Ureter (tissue), 1 donor: ENCODE measurements around the gene HIPK2. TPM values are rescaled to one million over a fixed set of nuclear protein-coding genes. Genes with fewer than 3 reads are reported as not detected.

ENCODE experiments used
- DNase-seq: peaks from one replicate; pipeline ENCODE4 v3.0.0-alpha.2; 2020; ENCODE audit warnings: low spot score
- total RNA-seq: library from RNA; stranded (reverse); gene quantifications from one replicate; pipeline ENCODE4 v1.2.4, GENCODE V29; 2023
- donor health status: DM: yes; HTN: yes; CAD: no.

HIPK2 gene
- total RNA-seq, 1 donor from 2014 or later: 48.2 TPM

DNA sequence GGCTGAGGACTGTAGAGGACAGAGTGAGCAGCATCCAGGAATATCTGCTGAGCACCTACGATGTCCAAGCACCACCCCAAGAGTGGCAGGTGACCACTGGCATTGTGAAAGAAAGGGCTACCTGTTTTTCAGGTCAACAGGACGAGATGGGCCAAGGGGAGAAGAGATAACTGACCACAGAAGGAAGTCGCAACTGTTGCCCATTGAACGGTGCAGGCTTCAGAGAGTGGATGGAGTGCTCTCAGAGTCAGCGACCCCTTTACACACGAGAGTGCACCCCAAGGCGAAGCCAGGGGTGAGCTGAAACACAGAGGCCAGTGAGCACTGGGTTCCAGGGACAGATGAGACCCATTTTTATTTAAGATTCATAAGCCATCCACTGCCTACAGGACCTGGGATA is 42.3 kb downstream of the HIPK2 start:
- no peak for DNase-seq

DNA sequence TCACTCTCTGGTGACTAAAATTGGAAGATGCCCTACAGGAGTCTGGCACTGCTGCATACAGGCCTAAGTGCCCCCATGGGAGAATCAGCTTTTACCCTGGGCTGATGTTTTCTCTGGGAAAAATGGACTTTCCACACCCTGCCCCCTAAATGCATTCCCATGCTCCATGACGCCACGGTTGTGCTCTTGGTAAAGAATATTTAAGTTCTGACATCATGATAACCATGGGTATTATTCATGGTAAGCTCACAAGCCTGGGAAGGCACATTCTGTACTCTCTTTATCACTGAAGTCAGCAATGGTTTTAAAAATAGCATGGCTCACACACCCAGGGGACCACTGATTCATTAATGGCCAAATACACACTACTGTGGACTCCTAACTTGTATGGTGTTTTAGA is 43.4 kb downstream of the HIPK2 start:
- no peak for DNase-seq

DNA sequence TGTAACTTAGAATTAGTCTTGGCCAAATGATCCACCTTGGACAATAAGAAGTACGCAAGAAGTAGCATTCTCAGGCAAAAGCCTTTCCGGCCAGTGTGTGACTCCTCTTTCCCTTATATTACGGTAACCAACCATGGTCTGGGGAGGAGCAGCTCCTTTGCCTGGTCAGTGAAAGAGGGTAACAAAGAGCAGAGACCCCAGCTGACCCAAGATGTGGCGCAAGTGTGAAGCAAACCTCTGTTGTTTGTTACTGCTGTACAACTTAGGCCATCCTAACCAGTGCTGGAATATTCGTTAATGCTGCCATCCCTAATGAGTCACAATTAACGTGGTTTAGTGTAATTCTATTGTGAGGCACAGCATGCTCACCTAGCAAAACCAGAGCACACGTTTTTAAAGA is 44.0 kb downstream of the HIPK2 start:
- no peak for DNase-seq

GRCh38 chr7:139732471-139733167 is 45.2 kb downstream of the HIPK2 start:
- no peak for DNase-seq

GRCh38 chr7:139731802-139732470 is 45.9 kb downstream of the HIPK2 start:
- peak; percentile 90 for DNase-seq

DNA sequence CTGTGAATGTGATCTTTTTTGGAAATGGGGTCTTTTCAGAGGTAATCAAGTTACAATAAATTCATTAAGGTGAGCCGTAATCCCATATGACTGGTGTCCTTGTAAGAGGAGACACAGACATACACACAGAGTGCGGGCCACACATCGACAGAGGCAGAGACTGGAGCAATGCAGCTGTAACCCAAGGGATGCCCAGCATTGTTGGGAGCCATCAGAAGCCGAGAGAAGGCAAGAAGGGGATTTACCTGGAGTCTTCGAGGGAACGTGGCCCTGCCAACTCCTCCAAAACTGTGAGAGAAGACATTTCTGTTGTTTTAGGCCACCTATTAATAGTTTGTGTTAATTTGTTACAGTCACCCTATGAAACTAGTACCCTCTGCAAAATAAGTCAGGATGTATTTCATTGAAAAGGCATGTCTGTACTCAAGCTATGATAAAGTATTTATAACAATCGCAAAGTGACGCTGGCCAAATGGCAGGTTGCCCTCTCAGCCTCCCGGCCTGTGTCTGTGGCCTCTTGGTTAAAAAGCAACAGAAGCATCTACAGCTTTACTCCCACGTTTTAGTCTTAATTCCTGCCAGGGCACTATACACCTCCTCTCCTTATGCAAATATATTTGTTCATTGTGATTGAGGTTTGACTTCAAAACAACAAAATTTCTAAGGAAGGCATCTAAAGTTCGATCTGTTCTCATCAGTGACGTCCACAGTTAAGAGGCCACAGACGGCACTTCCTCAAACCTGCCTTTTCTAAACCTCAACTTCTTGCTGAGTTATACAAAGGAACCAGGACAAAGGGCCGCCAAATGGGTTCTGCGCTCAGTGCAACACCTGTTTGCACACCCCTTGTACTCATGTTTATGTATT is 46.8 kb downstream of the HIPK2 start:
- no peak for DNase-seq

DNA sequence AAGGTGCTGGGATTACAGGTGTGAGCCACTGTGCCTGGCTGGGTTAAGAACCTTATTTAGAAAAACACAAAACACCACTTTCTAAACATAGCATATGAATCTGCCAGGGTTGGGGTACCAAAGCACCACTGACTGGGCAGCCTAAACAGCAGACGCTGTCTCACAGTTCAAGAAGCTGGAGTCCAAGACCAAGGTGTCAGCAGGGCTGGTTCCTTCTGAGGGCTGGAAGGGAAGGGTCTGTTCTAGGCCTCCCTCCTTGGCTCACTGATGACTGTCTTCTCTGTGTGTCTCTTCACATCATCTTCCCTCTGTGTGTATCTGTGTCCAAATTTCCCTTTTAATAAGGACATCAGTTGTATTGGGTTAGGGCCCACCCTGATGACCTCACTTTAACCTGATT is 49.6 kb downstream of the HIPK2 start:
- no peak for DNase-seq

GRCh38 chr7:139727151-139727705 is 50.6 kb downstream of the HIPK2 start:
- no peak for DNase-seq

- DNase-seq: no peak
Measured at GRCh38 chr7:139726485-139726869, 51.3 kb downstream of the HIPK2 start.

GRCh38 chr7:139725858-139726484 is 51.8 kb downstream of the HIPK2 start:
- DNase-seq: no peak

- DNase-seq: no peak
Measured at GRCh38 chr7:139725077-139725476, 52.7 kb downstream of the HIPK2 start.

DNA sequence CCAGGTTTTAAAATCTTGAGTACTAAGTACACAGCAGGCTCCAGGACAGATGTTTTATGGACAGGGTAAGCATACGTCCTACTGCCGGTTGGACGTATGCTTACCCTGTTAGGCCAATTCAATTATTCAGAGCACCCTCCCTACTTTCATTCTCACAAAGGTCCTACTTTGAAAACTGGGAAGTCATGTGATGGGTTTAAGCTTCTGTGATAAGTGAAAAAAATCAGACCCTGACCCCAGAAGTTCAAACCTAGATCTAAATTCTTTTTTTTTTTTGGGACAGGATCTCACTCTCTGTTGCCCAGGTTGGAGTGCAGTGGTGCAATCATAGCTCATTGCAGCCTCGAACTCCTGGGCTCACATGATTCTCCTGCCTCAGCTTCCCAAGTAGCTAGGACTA is 55.2 kb downstream of the HIPK2 start:
- no peak for DNase-seq

GRCh38 chr7:139721821-139722220 is 56.0 kb downstream of the HIPK2 start:
- DNase-seq: no peak

DNA sequence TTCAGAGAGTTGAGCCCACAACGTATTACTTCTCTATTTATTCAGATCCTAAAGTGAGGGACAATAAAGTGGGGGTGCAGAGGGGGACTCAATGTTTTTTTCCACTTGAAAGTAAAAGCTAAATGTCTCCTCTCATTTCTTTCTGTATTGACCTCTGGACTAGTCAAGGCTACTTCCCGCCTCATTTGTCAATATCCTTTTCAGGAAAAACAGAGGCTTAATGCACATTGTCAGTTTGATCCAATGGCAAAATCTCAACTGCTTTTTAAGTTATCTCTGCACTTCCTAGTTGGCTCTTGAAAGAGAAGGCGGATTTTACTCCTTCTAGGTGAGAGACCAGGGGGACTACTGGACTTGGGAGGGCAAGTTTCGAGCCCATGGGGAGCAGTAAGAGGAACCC is 56.4 kb downstream of the HIPK2 start:
- no peak for DNase-seq

DNA sequence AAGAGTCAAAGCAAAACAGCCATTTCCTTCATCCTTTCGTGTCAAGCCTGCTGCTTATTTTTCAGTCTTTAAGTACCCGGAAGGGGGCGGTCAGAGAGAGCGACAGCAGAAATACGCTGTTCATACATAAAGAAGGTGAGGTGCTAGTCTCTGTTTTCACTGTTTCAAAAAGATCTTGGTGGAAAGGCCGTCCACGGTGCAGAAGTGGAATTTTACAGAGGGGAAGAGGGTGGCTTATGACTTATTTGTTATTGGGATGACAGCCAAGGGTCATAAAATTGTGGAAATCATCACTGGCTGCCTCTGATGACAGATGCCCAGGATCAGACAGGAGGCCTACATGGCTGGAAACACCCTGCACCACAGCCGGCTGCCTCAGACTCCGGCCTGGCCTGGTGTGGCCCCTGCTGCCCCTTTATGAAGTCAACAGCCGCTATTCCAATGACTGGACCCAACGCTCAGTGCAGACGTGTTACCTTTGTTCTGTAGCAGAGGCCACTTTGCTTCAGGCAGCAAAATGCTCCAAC is 57.0 kb downstream of the HIPK2 start:
- DNase-seq: no peak

DNA sequence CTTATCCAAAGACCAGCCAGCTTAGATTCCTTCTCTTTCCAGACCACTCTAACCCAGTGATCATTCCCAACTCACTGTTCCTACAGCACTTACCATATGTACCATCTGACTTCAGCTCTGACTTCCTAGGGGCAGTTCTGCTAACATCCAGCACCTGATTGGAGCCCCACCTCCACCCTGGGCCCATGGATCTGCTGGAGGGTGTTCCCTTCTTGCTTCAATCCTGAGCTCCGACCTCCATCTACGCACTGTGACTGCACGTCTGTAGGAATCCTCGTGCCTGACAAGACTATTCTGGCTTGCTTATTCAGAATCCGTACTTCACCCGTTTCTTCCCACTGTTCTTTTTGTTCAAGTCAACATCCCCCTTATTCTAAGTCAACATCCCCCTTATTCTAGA is 57.6 kb downstream of the HIPK2 start:
- no peak for DNase-seq

GRCh38 chr7:139718859-139719258 is 58.9 kb downstream of the HIPK2 start:
- DNase-seq: no peak

GRCh38 chr7:139718141-139718540 is 59.7 kb downstream of the HIPK2 start:
- DNase-seq: no peak

DNA sequence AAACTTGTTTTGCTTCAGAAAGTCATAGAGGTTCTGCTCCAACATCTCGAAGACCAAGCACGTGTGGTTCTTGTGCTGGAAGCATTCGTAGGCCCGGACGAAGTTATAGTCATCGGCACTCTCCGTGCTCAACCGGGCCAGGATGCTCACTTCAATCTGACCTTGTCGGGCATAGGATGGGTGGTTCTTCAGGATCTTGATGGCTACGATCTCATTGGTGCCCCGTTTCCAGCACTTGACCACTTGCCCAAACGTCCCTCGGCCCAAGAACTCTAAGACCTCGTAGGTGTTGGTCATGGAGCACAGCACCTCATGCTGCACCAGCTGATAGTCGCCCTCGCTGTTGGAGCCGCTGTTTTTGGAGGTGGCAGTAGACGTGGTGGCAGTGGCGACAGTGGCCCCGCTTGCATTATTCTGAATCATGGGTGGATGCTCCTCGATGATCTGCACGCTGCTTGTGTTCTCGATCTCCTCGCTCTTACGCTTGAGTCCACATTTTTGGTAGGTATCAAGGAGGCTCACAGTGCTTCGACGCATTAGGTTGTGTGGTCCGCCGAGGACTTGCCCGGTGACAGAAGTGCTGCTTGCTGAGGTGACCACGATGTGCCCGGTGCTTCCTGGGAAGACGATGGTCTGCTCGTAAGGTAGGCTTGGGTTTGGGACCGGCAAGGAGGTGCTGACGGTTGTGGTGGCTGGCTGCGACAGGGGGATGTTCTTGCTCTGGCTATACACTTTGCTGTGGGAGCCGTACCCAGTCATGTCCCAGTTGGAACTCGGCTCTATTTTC is 61.4 kb downstream of the HIPK2 start:
- DNase-seq: no peak

DNA sequence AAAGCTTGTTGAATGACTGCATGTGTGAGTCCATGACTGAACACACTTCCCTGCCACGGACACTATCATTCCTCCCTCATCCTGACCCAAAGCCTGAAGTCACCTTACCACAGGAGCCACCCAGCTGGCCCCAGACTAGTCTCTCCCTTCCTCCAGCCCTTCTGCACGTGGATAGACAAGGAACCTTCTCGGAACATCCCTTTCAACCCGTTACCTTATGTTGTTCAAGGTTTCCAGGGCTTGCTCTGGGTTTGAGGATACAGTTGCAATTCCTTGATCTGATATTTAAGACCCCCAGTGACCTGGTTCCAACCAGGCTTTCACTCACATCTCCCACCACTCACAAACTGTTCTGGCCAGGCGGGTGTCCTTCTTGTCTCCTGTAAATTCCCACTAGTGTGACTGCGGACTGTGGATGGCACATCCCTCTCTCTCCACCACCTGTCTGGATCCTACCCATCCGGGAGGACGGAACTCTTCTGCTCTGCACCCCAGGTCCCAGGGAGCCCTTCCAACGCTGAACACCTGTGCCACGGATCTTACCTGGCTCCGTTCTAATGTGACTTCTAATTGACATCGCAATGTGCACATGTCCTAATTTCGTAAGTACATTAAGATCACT is 62.5 kb downstream of the HIPK2 start:
- no peak for DNase-seq
